Measurements from ENCODE around the gene EPHB3. TPM values are rescaled to one million over a fixed set of nuclear protein-coding genes. Genes with fewer than 3 reads are reported as not detected.

Gene EPHB3
- total and polyA plus RNA-seq, 10 of the 15 experiments (the other 5 are each of a cell fraction or from before 2014, with no cell fraction given), result 0.09 TPM; not detected in 9

DNA sequence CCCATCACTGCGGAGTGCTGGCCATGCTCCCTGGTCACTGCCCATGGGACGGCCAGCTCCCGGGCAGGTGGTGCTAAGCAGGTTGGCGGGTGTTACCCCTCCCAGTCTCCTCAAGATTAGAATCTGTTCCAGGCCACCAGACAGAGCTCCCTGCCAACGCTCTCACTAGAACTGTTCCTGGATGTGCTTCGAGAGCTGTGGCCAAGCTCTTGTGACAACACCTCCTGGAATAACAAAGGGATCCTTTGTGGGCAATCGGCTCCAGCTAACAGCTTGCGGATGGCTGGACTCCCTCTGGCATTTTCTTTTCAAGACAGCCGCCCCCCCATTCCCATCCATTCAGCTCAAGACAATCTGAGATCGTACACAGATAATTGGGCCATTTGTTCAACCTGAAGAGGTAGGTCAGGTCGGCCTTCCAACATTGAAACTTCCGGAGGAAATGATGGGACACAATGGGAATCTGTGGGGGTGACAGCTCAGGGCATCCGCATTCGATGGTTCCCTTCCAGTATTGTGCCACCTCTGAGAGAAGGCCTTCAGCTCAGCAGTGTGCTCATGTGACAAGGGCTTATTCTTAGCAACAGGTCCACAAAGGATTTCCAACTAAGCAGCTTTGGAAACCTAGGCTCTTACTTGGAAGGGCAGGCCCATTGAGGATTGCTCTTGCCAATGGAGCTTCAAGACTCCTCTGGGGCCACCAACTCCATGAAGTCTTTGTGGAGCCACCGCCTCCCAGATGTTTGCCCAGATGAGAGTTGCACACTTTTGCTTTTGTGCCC is 11.6 kb upstream of the EPHB3 start (continued):
- TF ChIP-seq, protein P1, sequence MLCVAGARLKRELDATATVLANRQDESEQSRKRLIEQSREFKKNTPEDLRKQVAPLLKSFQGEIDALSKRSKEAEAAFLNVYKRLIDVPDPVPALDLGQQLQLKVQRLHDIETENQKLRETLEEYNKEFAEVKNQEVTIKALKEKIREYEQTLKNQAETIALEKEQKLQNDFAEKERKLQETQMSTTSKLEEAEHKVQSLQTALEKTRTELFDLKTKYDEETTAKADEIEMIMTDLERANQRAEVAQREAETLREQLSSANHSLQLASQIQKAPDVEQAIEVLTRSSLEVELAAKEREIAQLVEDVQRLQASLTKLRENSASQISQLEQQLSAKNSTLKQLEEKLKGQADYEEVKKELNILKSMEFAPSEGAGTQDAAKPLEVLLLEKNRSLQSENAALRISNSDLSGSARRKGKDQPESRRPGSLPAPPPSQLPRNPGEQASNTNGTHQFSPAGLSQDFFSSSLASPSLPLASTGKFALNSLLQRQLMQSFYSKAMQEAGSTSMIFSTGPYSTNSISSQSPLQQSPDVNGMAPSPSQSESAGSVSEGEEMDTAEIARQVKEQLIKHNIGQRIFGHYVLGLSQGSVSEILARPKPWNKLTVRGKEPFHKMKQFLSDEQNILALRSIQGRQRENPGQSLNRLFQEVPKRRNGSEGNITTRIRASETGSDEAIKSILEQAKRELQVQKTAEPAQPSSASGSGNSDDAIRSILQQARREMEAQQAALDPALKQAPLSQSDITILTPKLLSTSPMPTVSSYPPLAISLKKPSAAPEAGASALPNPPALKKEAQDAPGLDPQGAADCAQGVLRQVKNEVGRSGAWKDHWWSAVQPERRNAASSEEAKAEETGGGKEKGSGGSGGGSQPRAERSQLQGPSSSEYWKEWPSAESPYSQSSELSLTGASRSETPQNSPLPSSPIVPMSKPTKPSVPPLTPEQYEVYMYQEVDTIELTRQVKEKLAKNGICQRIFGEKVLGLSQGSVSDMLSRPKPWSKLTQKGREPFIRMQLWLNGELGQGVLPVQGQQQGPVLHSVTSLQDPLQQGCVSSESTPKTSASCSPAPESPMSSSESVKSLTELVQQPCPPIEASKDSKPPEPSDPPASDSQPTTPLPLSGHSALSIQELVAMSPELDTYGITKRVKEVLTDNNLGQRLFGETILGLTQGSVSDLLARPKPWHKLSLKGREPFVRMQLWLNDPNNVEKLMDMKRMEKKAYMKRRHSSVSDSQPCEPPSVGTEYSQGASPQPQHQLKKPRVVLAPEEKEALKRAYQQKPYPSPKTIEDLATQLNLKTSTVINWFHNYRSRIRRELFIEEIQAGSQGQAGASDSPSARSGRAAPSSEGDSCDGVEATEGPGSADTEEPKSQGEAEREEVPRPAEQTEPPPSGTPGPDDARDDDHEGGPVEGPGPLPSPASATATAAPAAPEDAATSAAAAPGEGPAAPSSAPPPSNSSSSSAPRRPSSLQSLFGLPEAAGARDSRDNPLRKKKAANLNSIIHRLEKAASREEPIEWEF (IDR thresholded peaks at IDR 0.05; ENCODE audit: insufficient replicate concordance, low read depth, low read length), result no peak
- TF ChIP-seq CREM (IDR thresholded peaks at IDR 0.05; ENCODE audit: low read depth) (no peak), SRF (IDR thresholded peaks at IDR 0.05; ENCODE audit: low read depth in 2 of 2, low read length in 2 of 2) (no peak), FOXM1 (IDR thresholded peaks at IDR 0.05; ENCODE audit: low read depth, low read length) (no peak)

DNA sequence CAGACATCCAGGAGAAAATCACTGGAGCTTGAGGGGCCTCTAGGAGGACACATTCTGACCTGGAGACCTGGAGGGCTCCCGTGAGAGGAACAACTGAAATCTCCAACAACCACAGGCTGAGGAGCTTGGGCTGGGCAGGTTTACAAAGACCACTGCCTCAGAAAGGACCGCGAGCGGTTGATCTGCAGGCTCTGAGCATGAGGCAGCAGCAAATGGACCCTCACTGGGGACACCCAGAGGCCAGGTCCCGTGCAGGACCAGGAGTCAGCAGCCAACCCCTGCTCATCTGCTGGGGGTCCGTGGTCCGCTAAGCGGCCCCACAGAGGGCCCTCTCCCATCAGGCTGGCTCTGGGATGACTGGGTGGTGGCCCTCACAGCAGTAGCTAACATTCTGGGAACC is 10.5 kb upstream of the EPHB3 start:
- Histone ChIP-seq H3K9me3 (replicated peaks; ENCODE audit: control insufficient read depth, insufficient read depth, low read length) (no peaks in the 10 kb centered on the region), H3K4me3 (no peak overlapping the region), H3K27ac (ENCODE audit: control insufficient read depth, insufficient read depth) (no peak overlapping the region), H3K36me3 (ENCODE audit: control insufficient read depth in 2 of 2, insufficient read depth in 2 of 2, low read length in 1 of 2) (no peaks in the 10 kb centered on the region), H3K4me1 (ENCODE audit: control insufficient read depth, insufficient read depth, low read length) (no peaks in the 10 kb centered on the region), H4K20me1 (ENCODE audit: control insufficient read depth, insufficient read depth) (no peaks in the 10 kb centered on the region), H2AFZ (ENCODE audit: control insufficient read depth, low read depth, low read length) (no peak overlapping the region), H3K27me3 (replicated peaks in 1 of 2; ENCODE audit: control insufficient read depth in 2 of 2, insufficient read depth in 2 of 2, low read length in 1 of 2) (no peaks in the 10 kb centered on the region; a peak in 2 of 4 replicates), H3K4me2 (ENCODE audit: control insufficient read depth, insufficient read depth) (no peak overlapping the region), H3K79me2 (ENCODE audit: control insufficient read depth, insufficient read depth, low read length) (no peaks in the 10 kb centered on the region), H3K9ac (ENCODE audit: control insufficient read depth, insufficient read depth, low read length) (no peak overlapping the region)
- ChIA-PET SMC1A (ENCODE audit: uncharacterized antibody, unreplicated experiment) (interaction anchor here (0.7 kb wide), 1 partner anchor 10 kb away, joined by 3 read pairs; the partner anchor contains the start of gene EPHB3), RAD21 (ENCODE audit: unreplicated experiment) (no interaction called here), POLR2A (no interaction called here), CTCF (no interaction called here)
- FAIRE-seq (no peak), DNase-seq (ENCODE audit: low read depth, low spot score) (no peak), ATAC-seq (no peak)
- 41% methylated on average over 8 of the region's 8 CpGs for WGBS (ENCODE audit: insufficient coverage, insufficient replicate concordance, low lambda C conversion rate, missing lambda C conversion rate)
- no TSS peak for BruUV-seq (replicated peaks)
- in situ Hi-C loops (cut with MboI) (no loop called here), intact Hi-C loops (cut with micrococcal nuclease; ENCODE audit: unreplicated experiment) (no loop called here)
- TF ChIP-seq, protein P2, sequence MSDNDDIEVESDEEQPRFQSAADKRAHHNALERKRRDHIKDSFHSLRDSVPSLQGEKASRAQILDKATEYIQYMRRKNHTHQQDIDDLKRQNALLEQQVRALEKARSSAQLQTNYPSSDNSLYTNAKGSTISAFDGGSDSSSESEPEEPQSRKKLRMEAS (IDR thresholded peaks at IDR 0.05; ENCODE audit: low read depth, low read length), result no peak
- TF ChIP-seq STAT1 (conservative IDR thresholded peaks at IDR 0.05), result no peak
- no peak for TF ChIP-seq STAT3 (IDR thresholded peaks at IDR 0.05; ENCODE audit: low read depth, low read length)
- TF ChIP-seq, protein P3, sequence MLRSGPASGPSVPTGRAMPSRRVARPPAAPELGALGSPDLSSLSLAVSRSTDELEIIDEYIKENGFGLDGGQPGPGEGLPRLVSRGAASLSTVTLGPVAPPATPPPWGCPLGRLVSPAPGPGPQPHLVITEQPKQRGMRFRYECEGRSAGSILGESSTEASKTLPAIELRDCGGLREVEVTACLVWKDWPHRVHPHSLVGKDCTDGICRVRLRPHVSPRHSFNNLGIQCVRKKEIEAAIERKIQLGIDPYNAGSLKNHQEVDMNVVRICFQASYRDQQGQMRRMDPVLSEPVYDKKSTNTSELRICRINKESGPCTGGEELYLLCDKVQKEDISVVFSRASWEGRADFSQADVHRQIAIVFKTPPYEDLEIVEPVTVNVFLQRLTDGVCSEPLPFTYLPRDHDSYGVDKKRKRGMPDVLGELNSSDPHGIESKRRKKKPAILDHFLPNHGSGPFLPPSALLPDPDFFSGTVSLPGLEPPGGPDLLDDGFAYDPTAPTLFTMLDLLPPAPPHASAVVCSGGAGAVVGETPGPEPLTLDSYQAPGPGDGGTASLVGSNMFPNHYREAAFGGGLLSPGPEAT (IDR thresholded peaks at IDR 0.05; ENCODE audit: low read depth), result no peak
- TF ChIP-seq ZZZ3 (IDR thresholded peaks at IDR 0.05; ENCODE audit: control insufficient read depth, insufficient read length, low read depth), result no peak
- TF ChIP-seq RAD21 (IDR thresholded peaks at IDR 0.05; ENCODE audit: insufficient read depth, low read depth, low read length), result no peak
- TF ChIP-seq, protein P4, sequence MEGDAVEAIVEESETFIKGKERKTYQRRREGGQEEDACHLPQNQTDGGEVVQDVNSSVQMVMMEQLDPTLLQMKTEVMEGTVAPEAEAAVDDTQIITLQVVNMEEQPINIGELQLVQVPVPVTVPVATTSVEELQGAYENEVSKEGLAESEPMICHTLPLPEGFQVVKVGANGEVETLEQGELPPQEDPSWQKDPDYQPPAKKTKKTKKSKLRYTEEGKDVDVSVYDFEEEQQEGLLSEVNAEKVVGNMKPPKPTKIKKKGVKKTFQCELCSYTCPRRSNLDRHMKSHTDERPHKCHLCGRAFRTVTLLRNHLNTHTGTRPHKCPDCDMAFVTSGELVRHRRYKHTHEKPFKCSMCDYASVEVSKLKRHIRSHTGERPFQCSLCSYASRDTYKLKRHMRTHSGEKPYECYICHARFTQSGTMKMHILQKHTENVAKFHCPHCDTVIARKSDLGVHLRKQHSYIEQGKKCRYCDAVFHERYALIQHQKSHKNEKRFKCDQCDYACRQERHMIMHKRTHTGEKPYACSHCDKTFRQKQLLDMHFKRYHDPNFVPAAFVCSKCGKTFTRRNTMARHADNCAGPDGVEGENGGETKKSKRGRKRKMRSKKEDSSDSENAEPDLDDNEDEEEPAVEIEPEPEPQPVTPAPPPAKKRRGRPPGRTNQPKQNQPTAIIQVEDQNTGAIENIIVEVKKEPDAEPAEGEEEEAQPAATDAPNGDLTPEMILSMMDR (IDR thresholded peaks at IDR 0.05 in 2 of 3, conservative IDR thresholded peaks at IDR 0.05 in 1 of 3; ENCODE audit: control insufficient read depth in 2 of 3, extremely low read depth in 1 of 3, insufficient read depth in 1 of 3, low read depth in 3 of 3, low read length in 3 of 3), result no peak
- TF ChIP-seq CHD4 (IDR thresholded peaks at IDR 0.05), result no peak
- TF ChIP-seq NBN (IDR thresholded peaks at IDR 0.05), result no peak

Measured in GM12878 (cell line).